NCI-H524 (cell line): Measurements from ENCODE around the gene CFAP410.
A peak's percentile ranks its signal among the peaks of the same experiment; 100 is the strongest.

Experiments
- DNase-seq, 2 experiments: peaks; one replicate each; lab custom pipeline; 2025; lab: John Stamatoyannopoulos, UW

Gene CFAP410

DNA sequence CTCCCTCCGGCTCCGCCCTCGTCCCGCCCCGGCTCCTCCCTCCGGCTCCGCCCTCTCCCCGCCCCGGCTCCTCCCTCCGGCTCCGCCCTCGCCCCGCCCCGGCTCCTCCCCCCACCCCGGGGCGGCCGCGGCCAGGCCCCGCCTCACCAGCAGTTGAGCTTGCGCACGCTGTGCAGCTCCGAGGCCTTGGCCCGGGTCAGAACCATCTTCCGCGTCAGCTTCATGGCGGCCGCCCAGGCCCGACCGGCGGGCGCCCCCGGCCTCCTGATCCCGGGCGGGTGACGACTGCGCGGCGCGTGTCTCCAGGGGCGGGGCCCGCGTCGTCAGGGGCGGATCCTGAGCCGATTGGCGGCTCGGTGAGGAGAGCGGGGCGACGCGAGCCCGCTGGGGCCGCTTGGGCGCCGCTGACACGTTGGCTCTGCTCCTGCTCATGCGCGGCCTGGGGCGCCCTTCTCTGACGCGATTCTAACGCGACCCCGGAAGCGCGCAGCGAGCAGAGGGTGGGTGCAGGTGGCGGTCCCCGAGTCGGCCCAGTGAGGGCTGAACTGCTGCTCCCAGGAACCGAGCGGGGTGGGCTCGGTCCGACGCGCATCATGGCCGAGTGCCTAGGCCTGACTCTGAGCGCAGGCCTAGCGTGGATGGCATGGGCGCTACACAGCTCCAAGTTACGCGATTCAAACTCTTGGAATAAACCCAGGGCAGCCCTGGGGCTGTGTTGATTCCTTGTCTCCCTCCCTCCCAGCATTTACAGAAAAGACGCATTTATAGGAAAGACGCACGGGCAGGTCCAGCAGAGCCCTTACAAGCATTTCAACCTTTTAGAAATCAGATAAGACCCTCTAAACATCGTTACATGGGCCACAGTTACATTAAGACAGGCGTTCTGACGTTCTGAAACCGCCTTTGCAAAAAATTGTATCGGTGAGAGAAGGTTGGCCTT lies at the start of gene CFAP410:
Gene CFAP410, minus strand, starts transcription at position 420 of the 940 bp plus-strand sequence. Its CDS starts 196 bp downstream, at position 224.
- peak; percentile 91 to 92 for DNase-seq

DNA sequence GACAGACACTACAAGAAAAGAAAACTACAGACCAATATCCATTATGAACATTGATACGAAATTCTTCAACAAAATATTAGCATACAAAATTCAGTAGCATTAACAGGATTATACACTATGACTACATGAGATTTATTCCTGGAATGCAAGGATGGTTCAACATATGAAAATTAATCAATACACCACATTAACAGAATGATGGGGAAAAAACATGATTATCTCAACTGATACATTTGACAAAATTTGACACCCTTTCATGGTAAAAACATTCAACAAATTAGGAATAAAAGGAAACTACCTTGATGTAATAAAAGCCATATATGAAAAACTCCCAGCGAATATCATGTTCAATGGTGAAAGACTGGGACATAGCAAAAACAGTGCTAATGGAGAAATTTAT lies 45.8 kb upstream of the CFAP410 start:
- DNase-seq: no peak

DNA sequence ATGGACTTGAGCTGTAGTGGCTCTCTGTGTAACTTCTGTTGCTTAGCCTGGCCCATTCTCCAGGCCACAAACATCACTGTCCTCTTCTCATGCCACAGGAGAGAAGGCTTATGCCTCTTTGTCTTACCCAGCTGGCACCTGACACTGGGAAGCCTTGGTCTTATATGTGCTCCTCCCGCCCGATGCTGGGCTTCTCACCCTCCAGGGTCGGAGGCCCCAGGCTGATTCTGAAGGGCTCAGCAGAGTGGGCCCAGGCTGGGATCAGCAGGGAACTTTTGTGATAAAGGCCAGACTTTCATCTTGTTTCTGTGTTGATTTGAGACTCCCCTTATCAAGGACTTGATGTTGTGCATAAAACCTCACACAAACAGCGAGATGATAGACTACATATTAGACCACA lies 44.0 kb upstream of the CFAP410 start:
- no peak for DNase-seq

DNA sequence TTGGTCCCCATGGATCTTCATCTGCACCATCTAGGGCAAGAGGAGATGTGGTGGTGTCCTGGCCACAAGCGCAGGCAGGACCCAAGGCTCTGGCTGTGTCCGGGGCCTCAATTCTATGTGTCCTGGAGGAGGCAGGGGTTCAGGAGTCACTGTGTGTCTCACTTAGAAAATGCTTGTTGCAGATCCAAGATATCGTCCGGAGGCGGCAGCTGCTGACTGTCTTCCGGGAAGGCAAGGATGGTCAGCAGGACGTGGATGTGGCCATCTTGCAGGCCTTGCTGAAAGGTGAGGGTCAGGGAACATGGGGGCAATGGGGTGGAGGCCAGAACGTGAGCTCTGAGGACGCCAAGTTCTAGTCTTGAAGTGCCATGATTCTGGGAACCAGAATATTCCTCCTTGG lies 43.3 kb upstream of the CFAP410 start:
- DNase-seq: no peak

DNA sequence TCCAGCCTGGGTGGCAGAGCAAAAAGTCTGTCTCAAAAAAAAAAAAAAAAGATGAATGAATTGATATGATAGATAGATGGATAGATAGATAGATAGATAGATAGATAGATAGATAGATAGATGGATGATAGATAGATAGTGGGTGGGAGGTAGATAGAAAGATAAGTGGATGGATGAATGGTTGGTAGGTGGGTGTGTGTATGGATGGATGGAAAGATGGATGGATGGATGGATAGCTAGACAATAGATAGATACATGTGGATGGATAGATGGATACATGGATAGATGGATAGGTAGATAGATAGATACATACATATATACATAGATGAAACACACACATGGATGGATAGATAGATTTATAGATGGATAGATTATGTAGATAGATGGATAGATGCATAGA lies 42.7 kb upstream of the CFAP410 start:
- no peak for DNase-seq

DNA sequence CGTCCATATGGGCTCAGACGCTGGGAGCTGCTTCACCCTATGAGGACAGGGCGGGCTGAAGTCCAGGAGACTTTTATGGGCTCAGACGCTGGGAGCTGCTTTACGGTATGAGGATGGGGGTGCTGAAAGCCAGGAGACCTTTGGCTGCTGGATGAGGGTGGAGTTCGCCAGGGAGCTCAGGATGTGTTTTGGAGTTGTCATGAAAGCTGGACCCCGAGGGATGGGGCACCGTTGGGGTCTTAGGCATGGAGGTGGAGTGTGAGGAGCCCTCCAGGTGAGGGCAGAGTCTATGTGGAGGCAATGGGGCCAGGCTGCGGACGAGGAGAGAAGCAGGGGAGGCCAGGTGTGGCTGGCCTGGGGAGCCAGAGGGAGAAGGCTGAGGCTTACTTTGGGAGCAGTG lies 41.7 kb upstream of the CFAP410 start:
- DNase-seq: no peak

DNA sequence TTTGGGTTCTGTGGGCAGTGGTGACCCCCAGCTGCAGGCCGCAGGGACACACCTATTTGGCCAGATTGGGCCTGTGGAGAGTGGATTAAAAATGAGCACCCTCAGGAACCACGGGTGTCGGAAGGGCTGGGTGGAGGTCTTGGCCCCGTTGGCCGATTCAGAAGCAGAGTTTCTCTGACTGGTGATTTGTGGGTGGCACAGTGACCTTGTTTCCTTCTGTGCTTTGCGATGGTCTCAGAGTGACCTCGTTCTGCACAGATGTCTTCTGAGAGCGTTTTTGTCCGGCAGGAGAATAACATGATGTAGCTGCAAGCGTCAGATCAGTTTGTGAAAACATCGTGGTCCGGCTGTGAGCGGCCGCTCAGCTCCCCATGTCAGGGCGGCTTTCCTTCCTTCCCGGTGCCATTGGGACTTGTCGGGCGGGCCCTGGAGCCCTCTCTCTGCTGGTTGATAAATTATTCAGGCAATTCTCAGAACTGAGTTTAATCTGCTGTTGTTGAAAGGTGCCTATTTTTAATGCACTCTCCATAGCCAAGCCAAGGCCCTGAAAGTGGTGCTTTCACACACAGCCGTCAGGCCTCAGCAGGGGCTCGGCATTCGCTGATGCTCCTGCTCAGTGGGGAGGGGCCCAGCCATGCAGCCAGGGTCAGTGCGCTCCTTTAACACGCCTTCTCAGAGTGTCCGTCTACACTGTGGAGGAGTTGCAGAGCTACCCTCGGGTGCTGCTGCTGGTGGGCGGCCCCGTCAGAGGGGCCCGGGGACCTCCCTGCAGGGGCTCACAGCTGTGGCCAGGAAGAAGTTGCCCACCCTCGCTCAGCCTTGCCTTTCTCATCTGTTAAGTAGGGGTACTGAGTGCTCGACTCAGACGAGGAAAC lies 41.0 kb upstream of the CFAP410 start:
- DNase-seq: no peak

DNA sequence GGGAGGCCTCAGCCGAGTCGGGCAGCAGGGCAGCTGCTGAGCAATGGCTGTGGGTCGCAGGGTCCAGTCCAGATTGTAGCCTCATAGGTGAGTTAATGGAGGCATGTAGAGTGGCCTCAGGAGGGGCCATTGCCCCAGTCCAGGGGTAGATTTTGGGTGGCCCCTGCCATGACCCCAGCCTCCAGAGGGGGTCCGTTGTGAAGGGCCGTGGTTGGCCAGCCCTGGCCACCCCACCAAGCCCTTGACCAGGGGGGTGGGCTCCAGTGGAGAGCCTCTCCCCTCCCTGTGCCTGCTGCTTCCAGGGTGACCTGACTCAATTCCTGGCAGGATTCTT lies 40.3 kb upstream of the CFAP410 start:
- DNase-seq: no peak

DNA sequence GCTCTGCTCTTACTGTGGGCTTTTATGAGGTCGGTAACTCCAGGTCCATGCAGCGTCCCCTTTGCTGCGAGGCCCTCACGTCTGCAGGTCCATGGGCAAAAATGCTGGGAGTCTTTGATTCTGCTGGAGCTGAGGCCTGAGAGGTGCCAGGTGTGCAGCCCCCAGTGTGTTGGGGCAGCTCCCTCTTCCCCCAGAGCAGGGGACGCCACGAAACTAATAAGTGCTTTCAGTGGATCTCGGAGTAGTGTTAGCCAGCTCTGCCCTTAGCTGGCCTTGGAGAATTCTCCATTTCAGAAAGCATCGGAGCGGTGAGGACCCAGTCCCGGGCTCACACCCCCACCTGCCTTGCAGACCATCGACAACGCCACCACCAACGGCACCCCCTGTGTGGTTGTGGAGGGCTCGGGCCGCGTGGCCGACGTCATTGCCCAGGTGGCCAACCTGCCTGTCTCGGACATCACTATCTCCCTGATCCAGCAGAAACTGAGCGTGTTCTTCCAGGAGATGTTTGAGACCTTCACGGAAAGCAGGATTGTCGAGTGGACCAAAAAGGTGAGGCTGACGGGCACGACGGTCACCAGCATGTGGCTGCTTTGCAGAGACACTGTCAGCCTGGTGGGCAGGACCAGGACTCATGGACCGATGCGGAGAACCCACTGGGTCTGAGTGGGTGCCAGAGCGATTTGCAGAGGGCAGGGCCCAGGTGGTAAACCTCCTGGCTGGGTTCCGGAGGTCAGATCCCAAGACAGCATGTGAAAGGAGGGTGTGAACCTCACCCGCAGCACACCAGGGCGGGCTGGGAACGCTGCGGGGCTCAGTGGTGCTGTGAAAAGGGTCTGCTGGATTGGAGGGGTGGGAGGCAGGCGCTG lies 39.7 kb upstream of the CFAP410 start:
- DNase-seq: no peak

DNA sequence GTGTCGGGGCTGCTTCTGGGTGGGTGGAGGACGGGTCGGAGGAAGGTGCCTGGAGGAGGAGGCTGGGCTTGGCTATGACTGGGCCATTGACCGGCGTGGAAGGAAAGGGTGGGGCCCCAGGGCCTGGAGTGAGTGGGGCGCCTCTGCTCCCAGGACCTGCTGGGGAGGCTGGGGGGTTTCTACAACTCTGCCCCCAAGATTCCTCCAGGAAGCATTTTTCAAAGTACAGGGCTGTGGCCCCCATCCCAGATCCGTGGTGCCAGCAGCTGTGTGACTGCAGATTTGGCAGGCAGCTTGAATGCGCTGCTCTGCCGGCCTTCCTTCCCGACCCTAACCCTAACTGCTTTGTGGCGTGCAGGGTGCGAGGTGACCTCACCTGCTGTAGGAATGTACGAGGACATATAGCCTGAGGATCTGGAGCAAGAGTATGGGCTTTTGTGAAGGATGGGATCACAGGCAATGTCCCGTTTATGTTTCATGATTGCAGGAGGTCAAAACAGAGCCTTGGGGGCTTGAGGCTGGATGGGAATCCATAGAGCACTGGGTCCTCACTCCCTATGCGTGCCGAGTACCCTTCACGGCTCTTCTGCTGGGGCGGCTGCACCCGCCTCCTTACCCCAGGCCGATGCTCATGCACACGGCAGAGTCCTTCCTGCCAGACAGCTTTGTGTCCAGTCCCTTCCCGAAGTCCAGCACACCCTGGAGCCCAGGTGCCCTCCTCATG lies 38.9 kb upstream of the CFAP410 start:
- no peak for DNase-seq

DNA sequence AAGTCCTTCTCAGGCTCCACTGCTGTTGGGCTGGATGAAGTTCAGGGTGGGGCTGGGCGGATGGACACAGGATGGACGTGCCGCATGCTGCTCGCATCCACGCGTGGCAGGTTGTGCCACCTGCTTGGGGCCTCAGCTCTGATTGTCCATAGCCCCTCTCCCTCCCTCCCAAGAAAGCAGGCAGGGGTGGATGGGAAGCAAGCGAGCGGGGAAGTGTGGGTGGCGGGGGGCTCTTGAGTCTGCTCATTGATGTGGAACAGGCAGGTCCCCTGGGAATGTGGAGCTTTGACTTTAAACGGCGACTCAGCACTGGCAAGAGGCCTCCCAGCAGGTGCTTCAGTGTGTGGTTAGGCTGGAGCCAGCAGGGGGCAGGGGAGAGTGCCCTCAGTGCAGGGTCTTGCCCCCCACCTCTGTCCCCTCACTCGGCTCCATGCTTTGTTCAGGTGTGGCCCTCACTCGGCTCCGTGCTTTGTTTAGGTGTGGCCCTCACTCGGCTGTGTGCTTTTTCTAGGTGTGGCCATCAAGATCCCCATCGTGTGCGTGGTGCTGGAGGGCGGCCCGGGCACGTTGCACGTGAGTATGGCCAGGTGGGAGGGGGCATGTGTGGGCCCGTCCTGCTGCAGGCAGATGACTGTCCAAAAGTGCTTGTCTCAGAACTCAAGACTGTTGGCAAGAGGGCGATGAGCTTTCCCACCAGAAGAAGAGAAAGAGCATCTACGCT lies 38.2 kb upstream of the CFAP410 start:
- peak; percentile 4 to 55 for DNase-seq

DNA sequence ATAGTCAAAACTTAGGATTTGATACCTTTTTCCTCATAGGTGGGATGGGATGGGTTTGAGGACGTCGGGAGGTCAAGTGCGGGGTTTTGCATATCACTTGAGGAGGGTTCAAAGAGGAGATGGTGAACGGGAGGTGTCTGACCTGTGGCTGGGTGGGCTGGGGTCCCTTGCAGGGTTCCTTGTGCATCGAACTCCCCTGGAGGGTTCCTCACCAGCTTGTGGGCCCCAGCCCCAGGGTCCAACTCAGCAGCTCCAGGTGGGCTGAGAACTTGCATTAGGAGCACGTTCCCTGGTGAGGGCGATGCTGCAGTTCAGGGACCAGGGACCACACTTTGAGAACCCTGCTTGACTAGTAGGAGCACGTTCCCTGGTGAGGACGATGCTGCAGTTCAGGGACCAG lies 37.4 kb upstream of the CFAP410 start:
- no peak for DNase-seq

DNA sequence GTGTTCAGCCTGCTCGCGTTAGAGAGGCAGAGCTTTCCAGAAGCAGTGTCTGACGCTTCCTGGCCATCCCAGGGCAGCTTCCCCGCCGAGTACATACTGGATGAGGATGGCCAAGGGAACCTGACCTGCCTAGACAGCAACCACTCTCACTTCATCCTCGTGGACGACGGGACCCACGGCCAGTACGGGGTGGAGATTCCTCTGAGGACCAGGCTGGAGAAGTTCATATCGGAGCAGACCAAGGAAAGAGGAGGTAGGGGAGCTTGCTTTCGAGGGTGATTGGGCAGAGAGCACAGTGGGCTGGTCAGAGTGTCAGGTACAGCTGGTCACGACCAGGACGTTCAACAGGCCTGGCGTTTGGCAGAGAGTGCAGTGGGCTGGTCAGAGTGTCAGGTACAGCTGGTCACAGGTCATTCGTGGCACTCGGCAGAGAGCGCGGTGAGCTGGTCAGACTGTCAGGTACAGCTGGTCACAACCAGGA lies 36.6 kb upstream of the CFAP410 start:
- DNase-seq: no peak

DNA sequence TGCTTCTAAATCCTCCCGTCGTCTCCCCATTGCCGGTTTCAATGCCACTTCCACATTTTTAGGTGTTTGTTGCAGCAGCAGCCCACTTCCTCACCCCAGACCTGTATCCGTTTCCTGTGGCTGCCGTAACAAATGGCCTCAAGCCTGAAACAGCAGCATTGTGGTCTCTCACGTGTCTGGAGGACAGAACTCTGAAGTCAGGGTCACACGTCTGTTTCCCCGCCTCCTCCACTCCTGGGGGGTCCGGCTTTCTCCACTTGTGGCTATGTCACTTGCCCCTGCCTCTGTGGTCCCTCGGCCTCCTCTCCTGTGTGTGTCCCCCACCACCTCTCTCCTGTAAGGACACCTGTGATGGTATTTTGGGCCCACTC lies 36.1 kb upstream of the CFAP410 start:
- DNase-seq: no peak

DNA sequence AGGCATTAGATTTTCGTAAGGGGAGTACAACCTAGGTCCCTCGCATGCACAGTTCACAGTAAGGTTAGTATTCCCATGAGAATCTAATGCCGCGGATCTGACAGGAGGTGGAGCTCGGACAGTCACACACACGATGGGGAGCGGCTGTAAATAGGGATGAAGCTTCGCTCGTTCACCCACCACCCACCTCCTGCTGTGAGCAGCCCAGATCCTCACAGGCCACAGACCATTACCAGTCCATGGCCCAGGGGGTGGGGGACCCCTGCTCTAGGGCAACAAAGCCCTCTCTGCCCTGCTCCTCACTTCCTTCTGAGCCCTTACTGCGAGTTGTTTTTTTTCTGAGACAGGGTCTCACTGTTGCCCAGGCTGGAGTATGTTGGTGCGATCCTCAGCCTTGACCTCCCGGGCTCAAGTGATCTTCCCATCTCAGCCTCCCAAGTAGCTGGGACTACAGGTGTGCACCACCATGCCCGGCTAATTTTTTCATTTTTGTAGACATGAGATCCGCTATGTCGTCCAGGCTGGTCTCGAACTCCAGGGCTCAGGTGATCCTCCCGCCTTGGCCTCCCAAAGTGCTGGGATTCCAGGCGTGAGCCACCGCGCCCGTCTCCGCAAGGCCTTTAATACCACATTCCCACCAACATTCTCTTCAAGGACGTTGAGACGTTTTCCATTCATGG lies 35.6 kb upstream of the CFAP410 start:
- no peak for DNase-seq

DNA sequence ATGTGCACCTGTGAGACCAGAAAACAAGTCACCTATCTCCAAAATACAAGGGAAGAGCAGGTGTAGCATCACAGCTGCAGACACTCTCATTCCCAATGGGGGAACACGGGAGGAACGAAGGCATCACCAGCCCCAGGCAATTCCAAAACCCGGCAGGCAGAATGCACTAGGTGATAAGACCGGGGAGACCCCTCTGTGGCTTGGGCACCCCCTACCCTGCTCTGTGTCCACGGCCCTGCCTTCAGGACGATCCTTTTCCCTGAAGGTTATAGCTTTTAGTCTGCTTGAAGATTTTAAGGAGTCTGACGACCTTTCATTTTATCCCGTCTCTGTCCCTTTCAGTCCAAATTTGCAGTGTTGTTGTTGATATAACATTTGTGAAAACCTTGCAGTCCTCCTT lies 33.4 kb upstream of the CFAP410 start:
- no peak for DNase-seq

DNA sequence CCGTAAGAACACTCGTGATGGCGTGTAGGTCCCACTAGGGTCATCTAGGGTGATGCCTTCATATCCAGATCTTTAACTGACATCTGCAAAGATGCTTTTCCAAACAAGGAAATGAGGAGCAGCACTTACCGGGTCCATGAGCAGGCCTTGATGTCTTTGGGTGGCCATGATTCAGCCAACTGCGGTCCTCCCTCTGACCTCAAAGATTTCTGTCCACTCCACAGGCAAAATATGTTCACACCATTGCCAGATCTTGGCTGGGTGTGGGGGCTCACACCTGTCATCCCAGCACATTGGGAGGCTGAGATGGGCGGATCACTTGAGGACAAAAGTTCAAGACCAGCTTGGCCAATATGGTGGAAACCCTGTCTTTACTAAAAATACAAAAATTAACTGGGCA lies 32.4 kb upstream of the CFAP410 start:
- no peak for DNase-seq

DNA sequence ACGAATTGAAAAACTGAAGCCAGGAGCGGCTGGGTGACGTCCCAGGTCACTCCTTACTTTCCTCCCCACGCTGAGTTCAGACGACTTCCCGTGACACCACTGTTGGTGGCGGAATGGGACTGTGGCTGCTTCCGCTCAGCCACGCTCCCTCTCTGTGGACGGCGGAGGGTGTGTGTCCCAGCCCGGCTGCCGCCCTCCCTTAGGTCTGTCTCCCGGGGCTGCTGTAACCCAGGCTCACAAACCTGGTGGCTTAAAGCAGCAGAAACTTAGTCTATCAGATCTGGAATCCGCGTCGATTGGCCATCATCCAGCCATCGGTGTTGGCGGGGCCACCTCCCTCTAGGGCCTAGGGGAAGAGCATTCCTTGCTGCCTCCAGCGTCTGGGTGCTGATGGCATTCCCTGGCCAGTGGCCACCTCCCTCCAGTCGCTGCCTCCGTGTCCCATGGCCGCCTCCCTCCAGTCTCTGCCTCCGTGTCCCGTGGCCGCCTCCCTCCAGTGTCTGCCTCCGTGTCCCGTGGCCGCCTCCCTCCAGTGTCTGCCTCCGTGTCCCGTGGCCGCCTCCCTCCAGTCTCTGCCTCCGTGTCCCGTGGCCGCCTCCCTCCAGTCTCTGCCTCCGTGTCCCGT lies 31.7 kb upstream of the CFAP410 start:
- no peak for DNase-seq

DNA sequence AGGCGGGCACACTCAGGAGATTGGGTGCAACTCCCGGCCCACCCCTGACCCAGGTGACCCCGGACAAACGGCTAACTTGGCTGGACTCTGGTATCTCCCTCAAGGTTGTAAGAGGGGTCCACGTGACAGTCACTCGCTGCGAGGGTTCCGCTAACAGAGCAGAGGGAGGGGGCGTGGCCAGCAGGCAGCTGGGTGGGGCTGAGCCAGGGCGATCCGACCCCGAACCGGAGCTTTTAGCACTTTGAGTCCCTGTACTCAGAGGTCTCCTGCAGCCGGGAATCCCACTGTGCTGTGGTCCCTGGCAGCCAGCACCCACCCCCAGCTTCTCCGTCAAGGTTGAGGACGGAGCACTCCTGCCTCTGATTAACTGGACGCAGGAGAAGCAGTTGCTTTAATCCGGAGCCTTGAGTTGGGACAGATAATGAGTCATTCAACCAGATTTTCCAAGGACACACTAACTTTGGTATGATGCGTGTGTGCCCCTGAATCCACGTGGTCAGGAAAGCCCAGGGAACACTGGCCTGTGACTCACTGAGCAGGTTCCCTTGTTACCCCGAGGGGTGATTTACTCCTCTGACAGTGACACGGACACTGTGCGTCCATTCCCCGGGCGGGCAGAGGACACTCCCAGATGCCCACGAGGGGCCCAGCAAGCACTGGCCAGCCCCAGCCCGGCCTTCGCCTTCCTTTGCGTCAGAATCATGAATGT lies 31.0 kb upstream of the CFAP410 start:
- peak in 1 of 2 experiments; percentile 52 for DNase-seq
